Measurements from ENCODE around the gene CRY2. TPM values are rescaled to one million over a fixed set of nuclear protein-coding genes. Genes with fewer than 3 reads are reported as not detected.

CRY2 gene
- 100 to 1,000 TPM in 1 of 6 experiments, 10 to 100 TPM in 5; 19.6 to 104 (median 31.5) TPM for total RNA-seq
- long read RNA-seq, full-length matches to known transcripts, result 1 of 8 reads
- long read RNA-seq, partial matches to known transcripts, result 0 of 8 reads
- long read RNA-seq, other reads (novel, unspliced or antisense), result 7 of 8 reads

GRCh38 chr11:45846974-45847910 lies at the start of gene CRY2:
CRY2 (plus strand) TSS chr11:45847475; CDS start chr11:45847491, 16 bp downstream.
- H3K4me3 ChIP-seq, result peak within 1 kb of the TSS; percentile 87 to 92 (median 91)
- H3K36me3 ChIP-seq, result no peaks in the 10 kb centered on the region
- intact Hi-C loops (cut with DNase I), result no loop called here
- peak; percentile 99 for TF ChIP-seq POLR2A (IDR thresholded peaks at IDR 0.05)
- TF ChIP-seq, protein P1, sequence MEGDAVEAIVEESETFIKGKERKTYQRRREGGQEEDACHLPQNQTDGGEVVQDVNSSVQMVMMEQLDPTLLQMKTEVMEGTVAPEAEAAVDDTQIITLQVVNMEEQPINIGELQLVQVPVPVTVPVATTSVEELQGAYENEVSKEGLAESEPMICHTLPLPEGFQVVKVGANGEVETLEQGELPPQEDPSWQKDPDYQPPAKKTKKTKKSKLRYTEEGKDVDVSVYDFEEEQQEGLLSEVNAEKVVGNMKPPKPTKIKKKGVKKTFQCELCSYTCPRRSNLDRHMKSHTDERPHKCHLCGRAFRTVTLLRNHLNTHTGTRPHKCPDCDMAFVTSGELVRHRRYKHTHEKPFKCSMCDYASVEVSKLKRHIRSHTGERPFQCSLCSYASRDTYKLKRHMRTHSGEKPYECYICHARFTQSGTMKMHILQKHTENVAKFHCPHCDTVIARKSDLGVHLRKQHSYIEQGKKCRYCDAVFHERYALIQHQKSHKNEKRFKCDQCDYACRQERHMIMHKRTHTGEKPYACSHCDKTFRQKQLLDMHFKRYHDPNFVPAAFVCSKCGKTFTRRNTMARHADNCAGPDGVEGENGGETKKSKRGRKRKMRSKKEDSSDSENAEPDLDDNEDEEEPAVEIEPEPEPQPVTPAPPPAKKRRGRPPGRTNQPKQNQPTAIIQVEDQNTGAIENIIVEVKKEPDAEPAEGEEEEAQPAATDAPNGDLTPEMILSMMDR (IDR thresholded peaks at IDR 0.05), result no peak
- no peaks in the 10 kb centered on the region for H3K9me3 ChIP-seq
- ATAC-seq, result peak; percentile 84 to 93 (median 86)
- 0% methylated on average over 17 of the region's 75 CpGs for WGBS (ENCODE audit: insufficient coverage, low coverage, low lambda C conversion rate, missing lambda C conversion rate)
- no peaks in the 10 kb centered on the region for H3K27me3 ChIP-seq
- DNase-seq, result peak; percentile 99 to 100 (median 99)
- H3K4me1 ChIP-seq, result peaks cover 0 to 72% (median 23%) of the 10 kb centered on the region in 4 donors
- peak within 1 kb of the TSS; percentile 93 for H3K27ac ChIP-seq

GRCh38 chr11:45798793-45799441 lies 48.4 kb upstream of the CRY2 start:
- H3K27ac ChIP-seq, result peak overlapping the region; percentile 87 to 94 (median 91)
- no peaks in the 10 kb centered on the region for H3K27me3 ChIP-seq
- DNase-seq (peak; percentile 81 to 88 (median 83)), ATAC-seq (peak; percentile 66 to 86 (median 82))
- no peaks in the 10 kb centered on the region for H3K36me3 ChIP-seq
- TF ChIP-seq, protein P1 (IDR thresholded peaks at IDR 0.05), result no peak
- TF ChIP-seq POLR2A (IDR thresholded peaks at IDR 0.05), result peak; percentile 78
- peaks cover 0 to 40% (median 19%) of the 10 kb centered on the region in 4 donors for H3K4me1 ChIP-seq
- H3K4me3 ChIP-seq, result no peak overlapping the region
- intact Hi-C loops (cut with DNase I), result no loop called here
- no peaks in the 10 kb centered on the region for H3K9me3 ChIP-seq
- WGBS (ENCODE audit: insufficient coverage, low coverage, low lambda C conversion rate, missing lambda C conversion rate), result 30% methylated on average over 6 of the region's 10 CpGs

DNA sequence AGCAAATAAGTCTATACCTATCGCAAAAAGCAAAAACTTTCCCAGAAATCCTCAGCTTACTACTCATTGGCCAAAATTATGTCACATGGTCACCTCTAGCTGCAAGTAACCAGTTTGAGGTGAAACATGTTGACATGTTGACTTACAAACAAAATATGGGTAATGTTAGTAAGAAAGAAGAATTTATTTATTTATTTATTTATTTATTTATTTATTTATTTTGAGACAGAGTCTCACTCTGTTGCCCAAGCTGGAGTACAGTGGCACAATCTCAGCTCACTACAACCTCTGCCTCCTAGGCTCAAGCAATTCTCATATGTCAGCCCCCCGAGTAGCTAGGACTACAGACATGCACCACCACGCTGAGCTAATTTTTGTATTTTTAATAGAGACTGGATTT lies 47.7 kb upstream of the CRY2 start:
- no peaks in the 10 kb centered on the region for H3K9me3 ChIP-seq
- peak in 1 of 3 donors; percentile 15 for DNase-seq
- peaks cover 0 to 35% (median 16%) of the 10 kb centered on the region in 4 donors for H3K4me1 ChIP-seq
- peak overlapping the region; percentile 87 to 94 (median 91) for H3K27ac ChIP-seq
- no peak overlapping the region for H3K4me3 ChIP-seq
- H3K27me3 ChIP-seq, result no peaks in the 10 kb centered on the region
- 63% methylated on average over 3 of the region's 3 CpGs for WGBS (ENCODE audit: insufficient coverage, low coverage, low lambda C conversion rate, missing lambda C conversion rate)
- H3K36me3 ChIP-seq, result no peaks in the 10 kb centered on the region
- TF ChIP-seq POLR2A (IDR thresholded peaks at IDR 0.05), result no peak
- TF ChIP-seq, protein P1 (IDR thresholded peaks at IDR 0.05), result no peak
- ATAC-seq, result no peak
- intact Hi-C loops (cut with DNase I), result no loop called here

- H3K4me1 ChIP-seq, result peaks cover 0 to 33% (median 16%) of the 10 kb centered on the region in 4 donors
- TF ChIP-seq, protein P1 (IDR thresholded peaks at IDR 0.05), result no peak
- no peak for TF ChIP-seq POLR2A (IDR thresholded peaks at IDR 0.05)
- no peak overlapping the region for H3K4me3 ChIP-seq
- WGBS (ENCODE audit: insufficient coverage, low coverage, low lambda C conversion rate, missing lambda C conversion rate), result 95% methylated on average over 2 of the region's 2 CpGs
- intact Hi-C loops (cut with DNase I), result no loop called here
- H3K27ac ChIP-seq, result peak overlapping the region in 2 of 3 donors; percentile 87 to 91
- no peaks in the 10 kb centered on the region for H3K27me3 ChIP-seq
- H3K36me3 ChIP-seq, result no peaks in the 10 kb centered on the region
- no peaks in the 10 kb centered on the region for H3K9me3 ChIP-seq
- ATAC-seq (no peak), DNase-seq (no peak)
These were observed 47.0 kb upstream of the CRY2 start for GRCh38 chr11:45800261-45800660.
